Measurements from ENCODE around the gene KREMEN1.
"Not testable (repeated sequence)": the region's sequence is repeated elsewhere in the genome, so short reads cannot be mapped to it uniquely, and the experiment has no call there.

Gene KREMEN1, protein sequence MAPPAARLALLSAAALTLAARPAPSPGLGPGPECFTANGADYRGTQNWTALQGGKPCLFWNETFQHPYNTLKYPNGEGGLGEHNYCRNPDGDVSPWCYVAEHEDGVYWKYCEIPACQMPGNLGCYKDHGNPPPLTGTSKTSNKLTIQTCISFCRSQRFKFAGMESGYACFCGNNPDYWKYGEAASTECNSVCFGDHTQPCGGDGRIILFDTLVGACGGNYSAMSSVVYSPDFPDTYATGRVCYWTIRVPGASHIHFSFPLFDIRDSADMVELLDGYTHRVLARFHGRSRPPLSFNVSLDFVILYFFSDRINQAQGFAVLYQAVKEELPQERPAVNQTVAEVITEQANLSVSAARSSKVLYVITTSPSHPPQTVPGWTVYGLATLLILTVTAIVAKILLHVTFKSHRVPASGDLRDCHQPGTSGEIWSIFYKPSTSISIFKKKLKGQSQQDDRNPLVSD

DNA sequence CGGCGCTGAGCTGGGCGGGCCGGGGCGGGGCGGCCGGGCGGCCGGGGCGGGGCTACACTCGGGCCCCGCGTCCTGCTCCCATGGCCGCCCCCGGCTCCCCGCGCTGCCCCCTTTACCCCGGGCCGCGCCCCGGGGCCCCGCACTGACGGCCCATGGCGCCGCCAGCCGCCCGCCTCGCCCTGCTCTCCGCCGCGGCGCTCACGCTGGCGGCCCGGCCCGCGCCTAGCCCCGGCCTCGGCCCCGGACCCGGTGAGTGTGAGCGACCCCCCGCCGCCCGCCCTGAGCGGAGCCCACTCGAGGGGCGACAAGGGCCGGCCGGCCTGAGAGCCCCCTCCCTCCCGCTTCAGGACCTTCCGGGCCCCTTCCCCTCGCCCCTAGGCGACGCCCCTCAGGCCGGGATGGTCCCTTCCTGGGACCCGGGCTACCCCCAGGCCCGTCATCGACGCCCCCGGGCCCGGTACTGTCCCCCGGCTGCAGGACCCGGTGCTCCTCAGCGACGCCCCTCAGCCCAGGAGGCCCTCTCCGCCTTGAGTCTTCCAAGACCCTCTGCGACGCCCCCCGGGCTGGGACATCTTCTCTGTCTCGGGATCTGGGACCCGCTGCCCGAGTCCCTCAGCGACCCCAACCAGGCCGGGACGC is at the start of gene KREMEN1:
KREMEN1 (plus strand) TSS at position 57 of the 639 bp plus-strand sequence; CDS start at position 153, 96 bp downstream.
- no peak for DNase-seq

DNA sequence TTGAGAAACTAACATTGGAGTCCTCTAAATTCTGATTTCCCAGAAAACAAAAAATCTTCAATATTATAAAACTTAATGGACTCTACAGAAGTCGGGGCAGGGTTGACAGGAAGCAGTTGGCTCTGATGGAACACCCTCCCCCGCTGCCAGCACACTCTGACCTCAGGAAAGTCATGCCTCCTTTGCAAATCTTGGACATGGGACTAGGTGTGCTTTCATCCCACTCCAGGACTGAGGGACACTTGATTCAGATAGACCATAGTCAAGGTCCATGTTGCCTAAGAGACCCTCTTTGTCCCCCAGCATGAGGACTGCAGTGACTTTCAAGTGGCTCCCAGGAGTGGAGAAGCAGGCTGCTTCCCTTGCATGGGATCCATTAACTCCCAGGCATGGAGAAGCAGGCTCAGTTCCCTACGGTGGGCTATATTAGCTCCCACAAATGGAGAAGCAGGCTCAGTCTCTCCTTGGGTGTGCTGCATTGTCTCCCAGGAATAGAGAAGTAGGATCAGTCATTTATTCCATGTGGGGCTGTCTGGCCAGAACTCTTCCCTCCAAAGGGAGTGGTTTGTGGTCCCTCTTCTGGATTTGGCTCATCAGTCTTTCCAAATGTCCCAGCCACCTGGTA is 49.6 kb upstream of the KREMEN1 start:
- no peak for DNase-seq

DNA sequence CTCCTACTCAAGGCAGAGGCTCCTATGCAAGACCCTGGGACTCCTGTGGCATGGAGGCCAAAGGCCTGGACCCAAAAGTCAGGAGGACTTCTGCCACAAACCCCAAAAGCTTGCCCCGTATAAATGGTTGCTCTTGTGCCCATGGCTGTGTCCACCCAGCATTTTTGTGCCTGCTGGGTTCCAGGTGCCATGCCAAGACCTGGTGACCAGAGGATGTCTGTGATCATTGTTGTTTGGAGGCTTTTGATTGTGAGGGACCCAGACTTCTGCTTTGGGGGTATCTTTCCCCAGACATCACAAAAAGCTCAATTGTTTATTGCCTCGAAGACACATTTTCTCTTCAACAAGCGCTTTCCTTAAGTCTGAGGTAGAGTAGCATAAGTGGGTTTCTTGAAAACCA is 46.3 kb upstream of the KREMEN1 start:
- no peak for DNase-seq

DNA sequence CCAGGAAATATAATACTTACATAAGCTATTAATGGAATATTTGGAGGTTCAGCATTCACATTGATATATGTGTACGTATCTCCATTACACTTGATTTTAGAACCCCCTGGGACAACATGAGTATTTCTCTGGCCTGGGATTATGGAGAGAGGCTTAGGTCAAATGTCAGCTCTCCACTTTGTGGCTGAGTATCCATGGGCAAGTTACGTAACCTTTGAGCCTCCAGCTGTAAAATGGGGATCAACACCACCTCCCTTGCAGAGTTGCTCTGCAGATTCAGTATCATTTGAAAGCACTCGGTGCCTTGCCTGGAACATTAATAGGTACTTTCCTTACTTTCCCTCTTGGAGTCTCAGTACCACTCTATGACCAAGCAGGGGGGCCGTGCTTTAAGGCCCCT is 44.4 kb upstream of the KREMEN1 start:
- no peak for DNase-seq

DNA sequence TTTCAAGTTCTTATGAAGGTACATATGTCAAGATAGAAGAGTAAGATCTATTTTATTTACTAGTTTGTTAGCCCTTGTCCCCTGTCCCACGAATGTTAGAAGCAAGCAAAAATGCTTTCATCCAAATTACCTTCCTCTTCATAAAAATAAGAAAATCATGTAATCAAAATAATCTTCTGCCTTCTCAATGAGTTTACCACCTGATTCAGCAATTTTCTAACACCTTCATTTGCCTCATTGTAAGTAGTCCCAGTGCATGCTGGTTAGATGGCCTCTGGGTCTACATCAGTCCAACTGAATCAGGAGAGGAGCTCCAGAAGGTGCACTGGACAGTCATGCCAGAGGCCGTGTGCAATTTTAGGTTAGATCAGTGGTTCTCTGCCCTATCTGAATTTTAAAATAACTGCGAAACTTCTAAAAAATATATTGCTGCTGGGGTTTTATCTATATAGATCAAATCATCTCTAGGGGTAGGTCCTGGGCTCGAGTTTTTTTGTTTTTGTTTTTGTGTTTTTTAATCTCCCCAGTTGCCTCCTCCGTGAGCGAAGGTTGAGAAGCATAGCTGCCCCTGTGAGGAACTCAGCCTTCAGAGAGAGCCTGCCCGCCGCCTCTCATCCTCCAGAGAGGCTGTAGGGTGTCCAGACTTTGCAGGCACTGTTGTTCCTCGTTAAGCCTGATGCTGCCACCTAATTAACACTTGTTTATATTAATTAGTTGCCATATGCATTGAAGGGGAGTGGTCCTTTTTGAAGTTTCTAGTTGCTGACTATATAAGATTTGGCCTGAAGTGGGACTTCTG is 43.4 kb upstream of the KREMEN1 start:
- no peak for DNase-seq

DNA sequence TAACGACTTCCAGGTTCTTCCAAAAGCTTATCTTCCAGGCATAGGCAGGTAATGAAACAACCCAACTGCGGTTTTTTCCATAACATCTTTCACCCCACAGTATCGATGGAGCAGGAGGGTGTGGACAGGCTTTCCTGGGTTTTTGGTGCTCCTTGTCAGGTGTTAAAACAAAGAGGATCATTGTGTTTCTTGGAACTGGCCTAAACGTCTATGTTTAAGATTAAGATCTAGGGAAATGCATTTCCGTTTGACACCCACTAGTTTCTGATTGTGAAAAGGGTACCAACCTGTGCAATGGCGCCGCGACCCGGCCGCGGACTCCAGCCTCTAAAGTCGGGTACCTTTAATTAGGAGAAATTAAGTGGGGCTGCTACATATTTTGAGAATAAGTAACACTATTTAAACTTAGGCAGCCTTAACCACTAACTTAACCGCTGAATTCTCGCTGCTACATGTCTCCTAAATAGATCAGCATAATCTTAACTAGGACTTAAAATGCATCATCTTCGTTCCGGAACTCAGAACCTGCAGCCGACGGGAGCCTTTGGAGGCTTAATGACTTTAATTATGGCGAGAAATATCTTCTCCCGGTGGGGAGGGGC is 42.7 kb upstream of the KREMEN1 start:
- no peak for DNase-seq

DNA sequence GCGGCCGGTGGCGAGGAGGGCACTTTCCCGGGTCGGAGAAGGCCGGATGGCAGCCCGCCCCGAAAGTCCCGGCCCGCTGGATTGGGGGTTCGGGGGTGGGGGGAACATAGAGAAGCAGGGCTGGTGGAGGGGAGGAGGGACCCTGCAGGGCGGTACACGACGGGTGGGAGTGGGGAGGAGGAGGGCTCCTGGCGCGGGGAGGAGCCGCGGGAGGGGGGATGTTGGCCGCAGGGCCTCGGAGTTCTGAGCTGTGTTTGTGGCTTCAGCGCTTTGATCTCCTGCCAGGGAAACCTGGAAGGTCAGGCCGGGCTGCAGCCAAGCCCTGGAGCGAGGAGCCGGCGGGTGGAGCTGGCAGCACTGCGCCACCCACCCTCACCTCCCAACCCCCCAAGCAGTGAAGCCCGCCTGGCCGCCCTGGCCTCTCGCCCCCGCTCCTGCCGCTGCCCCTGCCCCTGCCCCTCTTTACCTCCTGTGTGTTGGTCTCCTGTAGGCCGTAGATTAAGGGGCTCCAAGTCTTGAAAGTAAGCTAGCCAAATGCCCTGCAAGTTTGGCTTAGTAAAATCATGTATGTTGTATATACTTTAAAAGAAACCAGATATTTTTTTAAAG is 42.1 kb upstream of the KREMEN1 start:
- peak; percentile 68 for DNase-seq

DNA sequence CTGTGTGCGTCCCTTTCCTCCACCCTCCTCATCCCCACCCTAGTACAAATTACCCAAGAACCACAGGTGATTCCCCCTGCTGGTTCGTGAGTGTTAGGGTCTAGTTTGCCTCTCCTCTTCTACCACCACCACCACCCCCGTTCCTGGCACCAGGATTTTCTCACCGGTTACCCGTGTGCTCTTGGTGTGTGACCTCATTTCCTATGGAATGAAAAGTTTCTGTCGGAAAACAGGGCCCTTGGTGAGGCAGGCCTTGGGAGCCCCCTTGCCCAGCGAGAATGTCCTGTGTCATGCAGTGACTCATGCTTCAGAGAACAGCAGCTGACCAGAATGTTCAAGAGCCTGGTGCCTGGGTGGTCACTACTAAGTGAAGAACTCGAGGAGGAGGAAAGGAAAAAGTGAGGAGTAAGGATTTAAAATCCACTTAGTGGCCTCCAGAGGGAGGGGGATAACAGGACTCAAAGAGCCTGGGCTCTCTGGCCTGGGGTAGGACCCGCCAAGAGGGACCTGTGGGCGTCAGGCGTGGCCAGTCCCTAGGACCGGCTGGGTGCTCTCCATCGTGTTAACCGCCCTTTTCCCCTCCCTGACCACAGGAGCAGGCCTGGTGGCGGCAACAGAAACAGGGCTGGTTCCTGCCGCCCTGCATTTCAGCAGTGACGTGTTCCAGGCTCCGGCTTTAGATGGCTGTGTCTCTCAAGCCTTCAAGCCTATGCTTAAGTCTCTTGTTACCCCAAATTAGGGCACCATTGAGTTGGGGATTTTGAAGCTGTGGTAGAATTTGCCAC is 41.4 kb upstream of the KREMEN1 start:
- DNase-seq, result no peak

DNA sequence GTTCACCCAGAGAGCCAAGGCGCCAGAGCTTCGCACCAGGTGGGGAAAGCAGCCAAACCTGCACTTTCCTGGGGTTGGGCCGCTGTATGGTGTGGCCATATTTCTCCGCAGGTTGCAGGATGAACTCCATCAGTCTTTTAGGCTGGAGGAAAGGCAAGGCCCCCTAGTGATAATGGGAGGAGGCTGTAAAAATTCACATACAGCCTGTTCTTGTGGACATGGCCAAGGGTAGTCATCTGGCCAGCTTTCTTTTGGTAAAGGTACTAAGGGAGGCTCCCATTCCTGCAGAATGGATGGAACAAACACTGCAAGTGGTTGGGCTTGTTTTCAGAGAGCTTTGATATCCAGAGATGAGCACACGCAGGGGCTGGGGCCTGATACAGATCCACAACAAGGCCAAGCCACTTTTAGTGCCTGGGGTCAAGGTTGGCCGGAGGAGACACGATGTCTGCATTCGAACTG is 40.8 kb upstream of the KREMEN1 start:
- no peak for DNase-seq

DNA sequence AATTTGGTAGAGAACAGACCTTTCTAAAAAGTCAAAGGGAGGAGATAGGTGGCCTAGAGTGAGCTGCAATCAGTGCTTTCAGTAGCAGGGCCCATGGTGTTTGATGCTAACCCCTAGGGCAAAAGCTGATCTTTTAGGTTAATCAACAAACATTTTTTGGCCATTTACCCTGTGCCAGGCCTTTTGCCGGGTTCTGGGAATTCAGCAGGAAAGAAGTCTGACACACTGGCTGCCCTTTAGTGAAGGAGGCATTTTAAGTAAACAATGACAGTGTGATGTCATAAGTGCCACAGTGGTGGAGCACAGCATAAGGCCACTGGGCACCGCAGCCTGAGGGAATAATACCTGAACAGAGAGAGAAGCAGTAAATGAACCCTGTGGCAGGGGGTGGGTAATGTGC is 40.3 kb upstream of the KREMEN1 start:
- no peak for DNase-seq

DNA sequence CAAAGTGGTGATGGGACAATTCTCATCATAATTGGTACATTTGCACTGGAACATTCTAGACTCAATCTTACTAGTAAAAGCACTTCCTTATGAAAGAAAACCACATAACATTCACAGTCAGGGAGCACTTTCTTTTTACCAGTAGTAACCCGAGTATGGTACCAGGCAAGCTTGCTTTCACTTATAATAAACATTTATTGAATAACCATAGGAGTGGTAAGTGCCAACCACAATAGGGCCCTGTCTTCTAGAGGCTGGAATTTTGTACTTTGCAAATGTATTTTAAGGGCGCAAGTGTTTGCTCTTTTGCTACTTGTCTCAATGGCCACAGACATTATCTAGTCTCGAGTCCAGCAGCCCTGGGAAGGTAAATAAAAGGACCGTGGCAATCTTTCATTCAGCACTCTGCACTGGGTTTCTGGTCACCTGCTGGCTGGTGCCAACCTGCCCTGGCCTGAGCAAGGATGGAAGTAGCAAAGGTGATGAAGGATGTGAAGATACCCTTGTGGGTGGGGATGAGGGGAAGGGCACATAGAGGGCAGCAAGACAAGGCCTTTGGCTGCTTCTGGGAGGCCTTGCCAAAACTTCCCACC is 35.4 kb upstream of the KREMEN1 start:
- DNase-seq, result no peak

DNA sequence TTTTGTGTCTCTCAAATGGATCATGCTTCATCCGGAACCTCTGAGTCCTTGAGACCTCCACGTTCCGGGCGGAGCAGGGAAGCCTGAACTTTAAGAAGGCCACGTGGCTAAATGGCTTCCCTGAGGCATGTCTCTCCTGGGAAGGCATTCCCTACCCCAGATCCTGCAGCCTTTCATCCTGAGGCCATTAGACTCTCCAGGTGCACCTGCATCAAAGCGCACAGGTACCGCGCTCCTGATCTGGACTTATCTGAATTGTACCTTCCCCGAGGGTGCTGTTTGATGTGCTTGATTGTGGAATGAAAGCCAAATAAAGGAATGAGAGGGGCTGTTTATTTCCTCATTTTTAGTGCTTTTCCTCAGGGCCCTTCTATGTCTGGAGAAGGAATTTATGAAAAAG is 33.7 kb upstream of the KREMEN1 start:
- no peak for DNase-seq

DNA sequence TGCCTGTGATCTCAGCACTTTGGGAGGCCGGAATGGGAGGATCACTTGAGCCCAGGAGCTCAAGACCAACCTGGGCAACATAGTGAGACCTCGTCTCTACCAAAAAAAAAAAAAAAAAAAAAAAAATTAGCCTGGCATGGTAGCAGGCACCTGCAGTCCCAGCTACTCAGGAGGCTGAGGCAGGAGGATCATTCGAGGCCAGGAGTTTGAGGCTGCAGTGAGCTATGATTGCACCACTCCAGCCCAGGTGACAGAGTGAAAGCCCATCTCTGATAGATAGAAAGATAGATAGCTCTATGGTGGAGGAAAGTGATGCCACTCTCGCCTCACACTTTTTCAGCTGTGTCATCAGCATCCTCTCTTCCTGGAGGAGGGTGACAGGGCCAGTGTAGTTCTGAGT is 33.2 kb upstream of the KREMEN1 start:
- not testable (repeated sequence) for DNase-seq

DNA sequence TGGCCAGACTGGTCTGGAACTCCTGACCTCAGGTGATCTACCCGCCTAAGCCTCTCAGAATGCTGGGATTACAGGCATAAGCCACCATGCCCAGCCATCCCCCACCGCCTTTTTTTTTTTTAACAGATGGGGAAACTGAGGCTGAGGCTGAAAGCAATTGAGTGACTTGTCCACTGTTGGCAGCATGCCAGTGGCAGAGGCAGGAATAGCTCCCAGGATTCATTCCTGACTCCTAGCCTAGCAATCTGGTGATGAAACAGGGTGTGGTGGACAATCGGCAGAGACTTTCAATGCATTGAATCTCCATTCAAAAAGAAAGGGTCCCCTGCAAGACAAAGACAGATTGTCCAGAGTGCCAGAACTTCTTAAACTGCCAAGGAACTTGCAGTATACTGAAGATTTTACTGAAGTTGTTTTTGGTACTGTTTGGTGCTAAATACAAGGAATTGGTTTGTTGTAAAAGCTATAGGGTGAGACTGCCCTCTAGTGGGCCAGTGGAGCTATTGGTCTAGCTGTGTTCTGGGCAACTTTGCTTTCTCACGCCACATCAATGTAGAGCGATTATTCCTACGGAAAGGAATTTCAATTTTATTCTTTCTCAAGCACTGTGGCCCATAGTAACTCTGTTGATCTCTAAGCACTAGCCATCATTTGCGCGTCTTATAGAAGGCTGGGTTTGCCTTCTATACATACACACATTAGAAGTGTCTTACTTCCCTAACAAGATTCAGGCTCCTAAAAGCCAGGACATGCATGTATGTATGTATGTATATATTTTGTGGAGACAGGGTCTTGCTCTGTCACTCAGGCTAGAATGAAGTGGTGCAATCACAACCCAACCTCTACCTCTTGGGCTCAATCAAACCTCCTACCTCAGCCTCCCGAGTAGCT is 32.2 kb upstream of the KREMEN1 start:
- no peak for DNase-seq

DNA sequence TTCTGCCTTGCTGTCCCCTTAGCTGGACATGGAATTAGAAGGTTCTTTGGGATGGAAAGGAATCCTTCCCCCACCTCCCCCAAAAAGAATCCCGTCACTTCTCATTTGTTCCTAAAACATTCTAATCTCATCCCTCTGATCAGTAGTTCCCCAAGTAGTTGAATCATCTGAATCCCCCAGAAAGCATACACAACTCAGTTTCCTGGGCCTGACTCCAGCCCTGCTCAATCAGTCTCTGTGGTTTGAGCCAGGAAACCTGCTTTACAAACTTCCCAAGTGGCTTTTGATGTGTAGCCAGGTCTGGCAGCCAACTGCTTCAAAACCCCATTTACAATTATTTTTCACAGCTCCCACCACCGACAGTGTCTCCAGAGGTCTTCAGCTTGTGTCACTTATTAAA is 31.4 kb upstream of the KREMEN1 start:
- no peak for DNase-seq

DNA sequence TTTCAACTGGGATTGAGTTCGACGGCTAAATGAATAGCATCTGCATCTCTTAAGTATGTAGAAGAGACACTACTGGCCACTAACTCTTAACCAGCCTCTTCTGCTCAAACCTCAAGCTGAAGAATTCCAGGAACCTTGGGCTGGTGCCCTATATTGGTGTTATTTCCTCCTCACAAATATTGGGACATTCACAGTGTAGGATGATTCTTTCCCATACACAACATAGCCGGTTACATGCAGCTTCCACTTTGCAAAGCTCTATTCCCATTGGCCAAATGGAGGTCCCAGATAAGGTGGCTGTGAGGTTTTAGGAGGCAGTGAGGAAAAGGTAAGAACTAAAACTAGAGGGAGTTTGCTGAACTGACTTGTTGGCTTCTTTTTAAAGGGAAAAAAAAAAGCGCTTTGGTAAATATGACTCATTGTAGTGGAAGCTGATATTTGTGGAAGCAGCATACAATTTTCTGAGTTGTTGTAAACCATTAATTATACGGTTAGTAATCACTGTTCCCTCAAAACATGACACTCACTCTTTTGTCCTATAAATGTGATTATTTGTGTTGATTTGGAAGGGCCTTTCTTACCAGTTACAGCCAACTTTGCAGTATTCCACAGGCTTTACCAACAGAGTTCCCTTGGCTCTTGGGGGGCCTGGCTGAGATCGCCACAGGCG is 28.8 kb upstream of the KREMEN1 start:
- no peak for DNase-seq

DNA sequence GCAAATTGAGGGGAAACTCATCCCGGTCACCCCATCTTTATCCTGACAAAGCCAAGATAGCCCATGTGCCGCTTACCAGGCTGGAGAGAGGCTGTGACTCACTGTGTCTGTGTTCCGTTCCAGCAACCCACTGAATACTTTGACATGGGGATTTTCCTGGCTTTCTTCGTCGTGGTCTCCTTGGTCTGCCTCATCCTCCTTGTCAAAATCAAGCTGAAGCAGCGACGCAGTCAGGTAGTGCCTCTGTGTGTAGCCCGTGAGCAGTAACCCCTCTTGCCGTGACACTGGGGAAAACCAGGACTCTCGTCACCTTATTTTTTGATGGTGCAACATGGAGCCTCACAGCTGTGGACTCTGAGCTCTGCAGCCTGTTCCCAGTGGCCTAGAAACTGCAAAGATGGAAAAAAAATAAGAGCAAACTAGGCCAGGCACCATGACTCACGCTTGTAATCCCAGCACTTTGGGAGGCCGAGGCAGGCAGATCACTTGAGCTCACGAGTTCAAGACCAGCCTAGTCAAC is 28.1 kb upstream of the KREMEN1 start:
- DNase-seq, result no peak

DNA sequence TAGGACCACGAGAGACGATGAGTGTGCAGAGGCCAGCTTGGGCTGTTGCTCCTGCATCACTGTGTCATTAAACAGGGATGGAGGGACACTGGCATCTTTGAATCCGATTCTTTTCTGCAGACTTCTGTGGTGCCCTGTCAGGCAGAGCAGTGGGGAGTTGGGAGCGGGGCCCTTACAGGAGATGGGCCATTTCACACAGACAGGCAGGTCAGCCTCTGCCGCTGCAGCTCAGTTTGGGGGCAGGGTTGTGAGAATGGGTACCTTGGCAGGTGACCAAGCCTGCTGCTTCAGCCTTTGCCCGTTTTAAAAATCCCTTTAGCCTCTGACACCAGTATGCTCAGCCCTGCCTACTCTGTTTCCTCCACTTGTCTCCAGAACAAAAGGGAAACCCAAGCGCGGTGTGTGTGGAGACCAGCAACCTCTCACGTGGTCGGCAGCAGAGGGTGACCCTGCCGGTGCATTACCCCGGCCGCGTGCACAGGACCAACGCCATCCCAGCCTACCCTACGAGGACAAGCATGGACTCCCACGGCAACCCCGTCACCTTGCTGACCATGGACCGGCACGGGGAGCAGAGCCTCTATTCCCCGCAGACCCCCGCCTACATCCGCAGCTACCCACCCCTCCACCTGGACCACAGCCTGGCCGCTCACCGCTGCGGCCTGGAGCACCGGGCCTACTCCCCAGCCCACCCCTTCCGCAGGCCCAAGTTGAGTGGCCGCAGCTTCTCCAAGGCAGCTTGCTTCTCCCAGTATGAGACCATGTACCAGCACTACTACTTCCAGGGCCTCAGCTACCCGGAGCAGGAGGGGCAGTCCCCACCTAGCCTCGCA is 23.8 kb upstream of the KREMEN1 start:
- DNase-seq, result no peak

All from cortex of kidney (tissue), 1 donor.